GM12878 (cell line): Measurements from ENCODE around the gene GSE1. TPM values are rescaled to one million over a fixed set of nuclear protein-coding genes. Genes with fewer than 3 reads are reported as not detected.

ENCODE experiments used
- BCL11A ChIP-seq: IDR thresholded peaks from 2 replicates; pipeline ENCODE4 v1.6.1; 2011; ENCODE audit warnings: low read depth, low read length
- CUX1 ChIP-seq: IDR thresholded peaks from 2 replicates; pipeline ENCODE4 v1.6.1; 2012; ENCODE audit warnings: improper control_type of control experiment, low read depth, low read length; ENCODE audit not compliant: insufficient replicate concordance
- HDAC6 ChIP-seq: fragments of 200-600 bp; sonication (generic); IDR thresholded peaks from one replicate; pipeline ENCODE4 v1.8.0; 2017; ENCODE audit warnings: antibody characterized with exemption; ENCODE audit not compliant: unreplicated experiment
- IKZF2 ChIP-seq, 2 experiments: fragments of 450-650 bp; IDR thresholded peaks; 2 replicates each; pipeline ENCODE4 v1.6.1; 2017; ENCODE audit warnings: mild to moderate bottlenecking in 2 of 2, moderate library complexity in 2 of 2
- LARP7 ChIP-seq: fragments of 450-650 bp; IDR thresholded peaks from 2 replicates; pipeline ENCODE4 v1.6.1; 2017; ENCODE audit warnings: mild to moderate bottlenecking
- MEF2B ChIP-seq: fragments of 450-650 bp; IDR thresholded peaks from 2 replicates; pipeline ENCODE4 v1.6.1; 2018; ENCODE audit warnings: mild to moderate bottlenecking, moderate library complexity; ENCODE audit not compliant: partially characterized antibody, poor library complexity, severe bottlenecking
- MYB ChIP-seq: fragments of 150-350 bp; IDR thresholded peaks from 2 replicates; pipeline ENCODE4 v1.6.1; 2014; ENCODE audit warnings: mild to moderate bottlenecking, low read depth, low read length, borderline replicate concordance
- NR2C2 ChIP-seq: IDR thresholded peaks from 2 replicates; pipeline ENCODE4 v1.6.1; 2011; ENCODE audit warnings: borderline replicate concordance, low read depth; ENCODE audit not compliant: control insufficient read depth, insufficient read length
- NR2F1 ChIP-seq: fragments of 450-650 bp; conservative IDR thresholded peaks from 2 replicates; pipeline ENCODE4 v1.6.1; 2017; ENCODE audit warnings: mild to moderate bottlenecking
- PAX5 ChIP-seq: IDR thresholded peaks from 2 replicates; pipeline ENCODE4 v1.6.1; 2011; ENCODE audit warnings: low read depth, low read length, borderline replicate concordance
- PKNOX1 ChIP-seq: fragments of 450-650 bp; IDR thresholded peaks from 2 replicates; pipeline ENCODE4 v1.6.1; 2016; ENCODE audit warnings: mild to moderate bottlenecking
- SMAD1 ChIP-seq: fragments of 450-650 bp; IDR thresholded peaks from 2 replicates; pipeline ENCODE4 v1.6.1; 2018; ENCODE audit warnings: mild to moderate bottlenecking, low read depth; ENCODE audit not compliant: partially characterized antibody
- SPI1 ChIP-seq: IDR thresholded peaks from 2 replicates; pipeline ENCODE4 v1.6.1; 2011; ENCODE audit warnings: low read depth, mild to moderate bottlenecking, low read length, moderate library complexity, borderline replicate concordance; ENCODE audit not compliant: insufficient read depth
- SRF ChIP-seq, 2 experiments: IDR thresholded peaks; 2 replicates each; pipeline ENCODE4 v1.6.1; 2011; ENCODE audit warnings: low read depth in 2 of 2, low read length in 2 of 2, mild to moderate bottlenecking in 1 of 2, moderate library complexity in 1 of 2
- TCF3 ChIP-seq: IDR thresholded peaks from 2 replicates; pipeline ENCODE4 v1.6.1; 2012; ENCODE audit warnings: low read depth, mild to moderate bottlenecking, low read length, borderline replicate concordance; ENCODE audit not compliant: insufficient read depth
- ZBTB33 ChIP-seq: fragments of 450-650 bp; IDR thresholded peaks from 2 replicates; pipeline ENCODE4 v1.6.1; 2017; ENCODE audit warnings: mild to moderate bottlenecking
- polyA plus RNA-seq, 11 experiments: library from polyadenylated mRNA; depleted of rRNA in 4 of 11; unstranded in 6 of 11; stranded (reverse) in 5 of 11; fragments of >200 nt; fragmentation: Nextera tagmentation in 4 of 11; fragmentation: Illumina TruSeq in 1 of 11; extraction: Ambion mirVana in 4 of 11; extraction: Trizol in 1 of 11; gene quantifications; 1 replicate in 1 of 11; 2 replicates in 10 of 11; pipeline versions ENCODE4 v1.2.1 to v1.2.3, GENCODE V29; 2011 to 2016; ENCODE audit warnings: inconsistent platforms in 2 of 11, missing spikeins in 2 of 11, low read depth in 1 of 11
- total RNA-seq, 4 experiments: library from RNA; depleted of rRNA in 3 of 4; stranded (reverse); fragments of >200 nt in 3 of 4; fragmentation: Illumina TruSeq in 1 of 4; extraction: Trizol in 1 of 4; gene quantifications; 2 replicates each; pipeline versions ENCODE4 v1.2.1 to v1.2.3, GENCODE V29; 2013 to 2021

GSE1 gene
- total and polyA plus RNA-seq, 10 of the 15 experiments (the other 5 are each of a cell fraction or from before 2014, with no cell fraction given), result 4.6 to 58.7 (median 18.2) TPM

DNA sequence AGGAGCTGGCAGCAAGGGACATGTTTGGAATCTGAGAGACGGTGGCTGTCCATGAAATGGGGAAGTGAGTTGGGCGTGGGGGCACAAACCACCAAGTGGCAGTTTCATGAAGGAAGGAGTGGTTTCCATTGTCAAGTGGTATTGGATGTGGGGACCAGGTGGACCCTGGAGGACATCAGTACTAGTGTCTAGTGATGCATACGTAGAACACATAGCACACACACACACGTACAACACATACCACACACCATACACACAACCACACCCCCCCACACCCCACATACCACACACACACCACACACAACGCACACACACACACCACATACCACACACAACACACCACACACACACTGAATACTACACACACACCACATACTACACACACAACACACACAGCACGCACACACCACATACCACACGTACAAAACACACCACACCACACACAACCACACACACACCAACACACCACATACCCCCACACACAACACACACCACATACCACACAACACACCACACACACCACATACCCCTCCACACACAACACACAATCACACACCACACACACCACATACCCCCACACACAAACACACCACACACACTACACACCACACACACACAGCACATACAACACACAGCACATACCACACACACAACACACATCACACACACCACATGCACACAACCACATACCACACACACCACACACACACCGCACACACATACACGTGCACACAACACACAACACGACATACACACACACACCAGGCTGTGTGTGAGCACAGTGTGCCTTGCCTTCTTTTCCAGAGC, 41.1 kb upstream of the GSE1 start (continued):
- TF ChIP-seq SPI1 (peak; percentile 98), MYB (peak; percentile 73; the same call in 1 of the 2 replicates), PKNOX1 (peak; percentile 63), CUX1 (no peak), TCF3 (peak; percentile 77), LARP7 (peak; percentile 62; the same call in 1 of the 2 replicates), ZBTB33 (peak; percentile 13; the same call in 1 of the 2 replicates), BCL11A (0 out of 2 replicates have a peak, but pooled peaks have one; percentile 60), SMAD1 (no peak), MEF2B (peak; percentile 26), IKZF2 (IDR thresholded peaks at IDR 0.05) (peak; percentile 93 to 94), SRF (IDR thresholded peaks at IDR 0.05; ENCODE audit: low read depth in 2 of 2, low read length in 2 of 2) (no peak), PAX5 (peak; percentile 85), HDAC6 (no peak), NR2C2 (peak; percentile 47), NR2F1 (peak; percentile 69)
